SK-N-SH (cell line): Measurements from ENCODE around the gene CALD1. TPM values are rescaled to one million over a fixed set of nuclear protein-coding genes. Genes with fewer than 3 reads are reported as not detected.

Experiments
- CTCF ChIA-PET: fragments of 300-600, 350-600 bp; formaldehyde crosslinking; extraction: SDS; loops from one replicate; lab custom pipeline; 2021; lab: Yijun Ruan, JAX
- POLR2A ChIA-PET: fragments of 350-600 bp; sonication (Branson Sonifier 250); formaldehyde crosslinking; extraction: SDS; loops from one replicate; lab custom pipeline; 2020; ENCODE audit warnings: antibody characterized with exemption, inconsistent platforms; lab: Yijun Ruan, JAX
- DNase-seq: peaks from one replicate; pipeline ENCODE4 v3.0.0; 2012
- H2AFZ ChIP-seq: fragments of 200-600 bp; sonication (generic); 2 replicates; pipeline ENCODE4 v1.8.1; 2016; ENCODE audit warnings: antibody characterized with exemption, mild to moderate bottlenecking, low read depth
- H3F3A ChIP-seq: fragments of 200-600 bp; sonication (generic); replicated peaks from 2 replicates; pipeline ENCODE3; 2016; ENCODE audit warnings: antibody characterized with exemption, mild to moderate bottlenecking; ENCODE audit not compliant: insufficient read depth
- H3K27ac ChIP-seq, 2 experiments: fragments of 200-500 bp in 1 of 2; fragments of 200-600 bp in 1 of 2; sonication (Bioruptor generic) in 1 of 2; sonication (generic), shearing (Covaris generic) in 1 of 2; 2 replicates each; pipeline versions ENCODE4 v1.5.1 to v1.6.1; 2014 to 2016; ENCODE audit warnings: low read depth in 2 of 2, inconsistent platforms in 1 of 2, low read length in 1 of 2, mild to moderate bottlenecking in 1 of 2, mixed read lengths in 1 of 2
- H3K27me3 ChIP-seq: fragments of 200-600 bp; sonication (generic), shearing (Covaris generic); 2 replicates; pipeline ENCODE4 v1.6.1; 2016; ENCODE audit warnings: mixed run types; ENCODE audit not compliant: insufficient read depth
- H3K36me3 ChIP-seq, 2 experiments: fragments of 200-500 bp in 1 of 2; fragments of 200-600 bp in 1 of 2; sonication (Bioruptor generic) in 1 of 2; sonication (generic) in 1 of 2; replicated peaks in 1 of 2; 2 replicates each; pipeline versions ENCODE3 to v1.5.1; 2014 to 2016; ENCODE audit warnings: low read length in 1 of 2, mild to moderate bottlenecking in 1 of 2; ENCODE audit not compliant: insufficient read depth in 2 of 2, control insufficient read depth in 1 of 2
- H3K4me1 ChIP-seq, 2 experiments: fragments of 200-500 bp in 1 of 2; fragments of 200-600 bp in 1 of 2; sonication (Bioruptor generic) in 1 of 2; sonication (generic), shearing (Covaris generic) in 1 of 2; 2 replicates each; pipeline versions ENCODE4 v1.5.1 to v1.6.1; 2014 to 2016; ENCODE audit warnings: low read depth in 1 of 2, low read length in 1 of 2, mixed run types in 1 of 2; ENCODE audit not compliant: insufficient read depth in 2 of 2, control insufficient read depth in 1 of 2
- H3K4me2 ChIP-seq: fragments of 200-600 bp; sonication (generic), shearing (Covaris generic); 2 replicates; pipeline ENCODE4 v1.6.1; 2017; ENCODE audit warnings: mixed run types
- H3K4me3 ChIP-seq, 2 experiments: fragments of 200-500 bp in 1 of 2; fragments of 200-600 bp in 1 of 2; sonication (Bioruptor generic) in 1 of 2; sonication (generic), shearing (Covaris generic) in 1 of 2; 2 replicates each; pipeline versions ENCODE4 v1.5.1 to v1.8.1; 2014 to 2016; ENCODE audit warnings: low read depth in 2 of 2, inconsistent platforms in 1 of 2, low read length in 1 of 2, mild to moderate bottlenecking in 1 of 2, mixed read lengths in 1 of 2, moderate library complexity in 1 of 2
- H3K79me2 ChIP-seq: fragments of 200-600 bp; sonication (generic); 2 replicates; pipeline ENCODE4 v1.8.1; 2017; ENCODE audit warnings: mild to moderate bottlenecking; ENCODE audit not compliant: insufficient read depth
- H3K9ac ChIP-seq: fragments of 200-600 bp; sonication (generic); 2 replicates; pipeline ENCODE4 v1.6.1; 2017; ENCODE audit warnings: mixed run types
- H3K9me2 ChIP-seq: fragments of 200-600 bp; sonication (generic); 2 replicates; pipeline ENCODE4 v1.6.1; 2017; ENCODE audit warnings: mixed run types
- H3K9me3 ChIP-seq: fragments of 200-600 bp; sonication (generic); 2 replicates; pipeline ENCODE4 v1.6.1; 2017; ENCODE audit warnings: mixed run types, mild to moderate bottlenecking, moderate library complexity
- H4K20me1 ChIP-seq: fragments of 200-600 bp; sonication (generic); 2 replicates; pipeline ENCODE4 v1.6.1; 2017; ENCODE audit warnings: mild to moderate bottlenecking, mixed run types; ENCODE audit not compliant: insufficient read depth
- EZH2phosphoT487 ChIP-seq: fragments of 200-600 bp; sonication (generic); IDR thresholded peaks from 2 replicates; pipeline ENCODE4 v1.6.1; 2017; ENCODE audit warnings: low read depth, mixed run types, mild to moderate bottlenecking, antibody characterized with exemption, moderate library complexity, borderline replicate concordance
- FOSL2 ChIP-seq: IDR thresholded peaks from 2 replicates; pipeline ENCODE4 v1.4.0; 2012; ENCODE audit warnings: low read depth, mild to moderate bottlenecking, moderate library complexity, borderline replicate concordance
- GABPA ChIP-seq: IDR thresholded peaks from 2 replicates; pipeline ENCODE4 v1.4.0; 2012; ENCODE audit warnings: low read depth, mild to moderate bottlenecking
- MEF2A ChIP-seq: IDR thresholded peaks from 2 replicates; pipeline ENCODE4 v1.4.0; 2012; ENCODE audit warnings: low read depth, borderline replicate concordance
- NRF1 ChIP-seq: IDR thresholded peaks from 2 replicates; pipeline ENCODE4 v1.6.1; 2012; ENCODE audit warnings: low read depth, mild to moderate bottlenecking, low read length
- POLR2AphosphoS5 ChIP-seq: IDR thresholded peaks from 2 replicates; pipeline ENCODE4 v1.6.1; 2012; ENCODE audit warnings: low read depth, low read length
- RCOR1 ChIP-seq: fragments of 150-350 bp; IDR thresholded peaks from 2 replicates; pipeline ENCODE4 v1.6.1; 2017; ENCODE audit warnings: antibody characterized with exemption, low read length
- SIN3A ChIP-seq: IDR thresholded peaks from 2 replicates; pipeline ENCODE4 v1.6.1; 2012; ENCODE audit warnings: low read depth, mild to moderate bottlenecking, low read length, moderate library complexity, borderline replicate concordance
- TAF1 ChIP-seq: IDR thresholded peaks from 2 replicates; pipeline ENCODE4 v1.6.1; 2012; ENCODE audit warnings: low read depth, mild to moderate bottlenecking, low read length, moderate library complexity, borderline replicate concordance
- TCF12 ChIP-seq: IDR thresholded peaks from 2 replicates; pipeline ENCODE4 v1.4.0; 2012
- TEAD4 ChIP-seq: IDR thresholded peaks from 2 replicates; pipeline ENCODE4 v1.4.0; 2012; ENCODE audit warnings: mild to moderate bottlenecking, borderline replicate concordance; ENCODE audit not compliant: insufficient read depth
- WGBS: methylation state at CpG from one replicate; pipeline ENCODE4 v1.1.6; 2017; ENCODE audit warnings: low lambda C conversion rate; 5-methylcytosine and 5-hydroxymethylcytosine counted together
- polyA plus RNA-seq, 3 experiments: library from polyadenylated mRNA; depleted of rRNA; stranded (reverse); fragments of >200 nt; gene quantifications; 2 replicates each; pipeline ENCODE4 v1.2.3, GENCODE V29; 2012
- TF ChIP-seq, protein P1 (sequence below): IDR thresholded peaks from 2 replicates; pipeline ENCODE4; 2012
- TF ChIP-seq, protein P2 (sequence below): IDR thresholded peaks from 2 replicates; pipeline ENCODE4 v1.4.0; 2012; ENCODE audit warnings: low read depth, borderline replicate concordance
- TF ChIP-seq, protein P3 (sequence below): IDR thresholded peaks from 2 replicates; pipeline ENCODE4 v1.4.0; 2012; ENCODE audit warnings: low read depth
- TF ChIP-seq, protein P4 (sequence below): fragments of 150-350 bp; IDR thresholded peaks from 2 replicates; pipeline ENCODE4 v1.6.1; 2016; ENCODE audit warnings: mild to moderate bottlenecking, low read depth, low read length

The CALD1 gene
- polyA plus RNA-seq, 1 of the 3 experiments (the other 2 are of a cell fraction) = 299 TPM

DNA sequence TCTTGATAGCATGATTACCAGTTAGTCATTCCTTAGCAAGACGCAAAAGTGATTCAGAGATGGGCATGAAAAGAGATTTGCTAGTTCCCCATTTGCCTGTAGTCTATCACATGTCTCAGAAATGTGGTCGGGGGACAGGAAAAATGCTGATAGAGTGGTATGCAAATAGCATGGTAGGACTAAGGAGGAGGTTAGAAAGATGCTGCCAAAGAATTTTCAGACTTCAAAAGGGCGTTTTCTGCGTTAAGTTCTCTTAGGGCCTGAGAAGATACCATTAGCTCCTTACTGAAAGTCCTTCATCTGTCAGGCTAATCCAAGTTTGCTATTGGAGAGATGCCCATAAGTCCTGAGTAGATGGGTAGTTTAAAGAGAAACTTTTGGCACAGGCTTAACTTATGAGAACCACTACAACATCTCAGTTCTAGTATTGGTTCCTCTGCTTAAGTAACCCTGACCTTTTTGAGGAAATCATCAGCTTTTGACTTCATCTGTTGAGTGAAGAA is 2.7 kb downstream of the CALD1 start:
- POLR2A ChIA-PET = no interaction called here
- Histone ChIP-seq H3K4me3 (peak overlapping the region; percentile 69 to 74; a peak in 3 of 4 replicates), H3K27me3 (no peaks in the 10 kb centered on the region), H3K4me1 (peaks cover 30 to 42% of the 10 kb centered on the region in 2 experiments), H3K4me2 (peak overlapping the region; percentile 86), H3K9ac (peak overlapping the region; percentile 82), H3K27ac (peak overlapping the region; percentile 87 to 90; a peak in 3 of 4 replicates), H2AFZ (no peak overlapping the region), H3K9me3 (no peaks in the 10 kb centered on the region), H3K36me3 (peaks cover 43 to 45% of the 10 kb centered on the region in 2 experiments), H4K20me1 (peaks cover 65% of the 10 kb centered on the region), H3K79me2 (peaks cover 75% of the 10 kb centered on the region), H3K9me2 (no peaks in the 10 kb centered on the region), H3F3A (peaks cover 29% of the 10 kb centered on the region)
- WGBS = 78% methylated on average over 4 of the region's 4 CpGs
- DNase-seq = no peak
- TF ChIP-seq POLR2AphosphoS5 = no peak
- peak; percentile 5; the same call in 1 of the 2 replicates for TF ChIP-seq FOSL2
- CTCF ChIA-PET = interaction anchor here (0.6 kb wide), 2 partner anchors 27 to 96 kb away, joined by 3 to 4 read pairs; no protein-coding TSS in a partner anchor

DNA sequence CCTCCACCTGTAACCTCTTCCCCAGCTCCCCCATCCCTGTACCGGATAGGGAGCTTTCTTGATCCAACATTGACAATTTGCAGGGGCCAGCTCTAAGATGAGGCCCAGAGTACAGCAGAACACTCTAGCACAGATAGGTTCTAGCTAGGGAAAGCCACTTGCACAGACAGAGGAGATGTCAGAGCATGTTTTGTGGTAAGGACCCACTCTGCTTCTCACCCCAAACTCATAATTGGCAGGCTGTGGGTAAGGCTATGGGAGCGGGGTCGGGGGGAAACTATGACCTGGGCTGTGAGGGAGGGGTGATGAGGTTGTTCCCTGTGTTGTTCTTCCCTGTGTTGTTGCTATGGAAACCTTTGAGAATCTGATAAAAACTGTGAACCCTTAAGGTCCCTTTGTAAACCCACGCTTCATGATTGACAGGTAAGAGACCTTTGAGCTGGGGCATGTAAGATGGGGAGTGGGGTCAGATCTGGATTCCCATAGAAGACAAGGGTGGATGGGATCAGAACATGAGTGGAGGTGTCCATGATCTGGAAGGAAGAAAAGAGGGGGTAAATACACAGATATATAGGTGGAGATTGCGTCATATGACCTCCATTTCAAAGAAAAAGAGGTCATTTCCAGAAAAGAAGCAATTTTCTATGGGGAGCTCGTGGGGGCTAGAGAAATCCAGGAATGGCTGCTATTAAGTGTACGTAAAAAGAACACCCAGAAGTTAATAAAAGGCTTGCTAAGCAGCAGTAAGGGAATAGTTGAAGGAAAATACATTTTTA is 4.0 kb downstream of the CALD1 start:
- no peak overlapping the region for H2AFZ ChIP-seq
- 0 out of 4 replicates have a peak overlapping the region, but pooled peaks of 1 of the 2 experiments have one; percentile 3 for H3K27ac ChIP-seq
- H3K36me3 ChIP-seq = peaks cover 47 to 48% of the 10 kb centered on the region in 2 experiments
- ChIA-PET CTCF (interaction anchor here (0.8 kb wide), 1 partner anchor 22 kb away, joined by 3 read pairs; no protein-coding TSS in a partner anchor), POLR2A (no interaction called here)
- peak overlapping the region; percentile 69 to 74; a peak in 2 of 4 replicates for H3K4me3 ChIP-seq
- DNase-seq = no peak
- H3K4me2 ChIP-seq = peak overlapping the region; percentile 86
- peaks cover 88% of the 10 kb centered on the region for H3K79me2 ChIP-seq
- H3K9me3 ChIP-seq = no peaks in the 10 kb centered on the region
- no peaks in the 10 kb centered on the region for H3K27me3 ChIP-seq
- H3K4me1 ChIP-seq = peaks cover 19 to 38% of the 10 kb centered on the region in 2 experiments
- H3K9ac ChIP-seq = no peak overlapping the region
- peaks cover 33% of the 10 kb centered on the region for H3F3A ChIP-seq
- TF ChIP-seq TAF1 (no peak), NRF1 (no peak), GABPA (no peak), MEF2A (no peak), SIN3A (no peak), POLR2AphosphoS5 (no peak), FOSL2 (no peak), TCF12 (no peak), EZH2phosphoT487 (no peak), RCOR1 (no peak), TEAD4 (no peak)
- TF ChIP-seq, protein P1, sequence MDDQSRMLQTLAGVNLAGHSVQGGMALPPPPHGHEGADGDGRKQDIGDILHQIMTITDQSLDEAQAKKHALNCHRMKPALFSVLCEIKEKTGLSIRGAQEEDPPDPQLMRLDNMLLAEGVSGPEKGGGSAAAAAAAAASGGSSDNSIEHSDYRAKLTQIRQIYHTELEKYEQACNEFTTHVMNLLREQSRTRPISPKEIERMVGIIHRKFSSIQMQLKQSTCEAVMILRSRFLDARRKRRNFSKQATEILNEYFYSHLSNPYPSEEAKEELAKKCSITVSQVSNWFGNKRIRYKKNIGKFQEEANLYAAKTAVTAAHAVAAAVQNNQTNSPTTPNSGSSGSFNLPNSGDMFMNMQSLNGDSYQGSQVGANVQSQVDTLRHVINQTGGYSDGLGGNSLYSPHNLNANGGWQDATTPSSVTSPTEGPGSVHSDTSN = no peak
- TF ChIP-seq, protein P2, sequence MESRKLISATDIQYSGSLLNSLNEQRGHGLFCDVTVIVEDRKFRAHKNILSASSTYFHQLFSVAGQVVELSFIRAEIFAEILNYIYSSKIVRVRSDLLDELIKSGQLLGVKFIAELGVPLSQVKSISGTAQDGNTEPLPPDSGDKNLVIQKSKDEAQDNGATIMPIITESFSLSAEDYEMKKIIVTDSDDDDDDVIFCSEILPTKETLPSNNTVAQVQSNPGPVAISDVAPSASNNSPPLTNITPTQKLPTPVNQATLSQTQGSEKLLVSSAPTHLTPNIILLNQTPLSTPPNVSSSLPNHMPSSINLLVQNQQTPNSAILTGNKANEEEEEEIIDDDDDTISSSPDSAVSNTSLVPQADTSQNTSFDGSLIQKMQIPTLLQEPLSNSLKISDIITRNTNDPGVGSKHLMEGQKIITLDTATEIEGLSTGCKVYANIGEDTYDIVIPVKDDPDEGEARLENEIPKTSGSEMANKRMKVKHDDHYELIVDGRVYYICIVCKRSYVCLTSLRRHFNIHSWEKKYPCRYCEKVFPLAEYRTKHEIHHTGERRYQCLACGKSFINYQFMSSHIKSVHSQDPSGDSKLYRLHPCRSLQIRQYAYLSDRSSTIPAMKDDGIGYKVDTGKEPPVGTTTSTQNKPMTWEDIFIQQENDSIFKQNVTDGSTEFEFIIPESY = no peak
- TF ChIP-seq, protein P3, sequence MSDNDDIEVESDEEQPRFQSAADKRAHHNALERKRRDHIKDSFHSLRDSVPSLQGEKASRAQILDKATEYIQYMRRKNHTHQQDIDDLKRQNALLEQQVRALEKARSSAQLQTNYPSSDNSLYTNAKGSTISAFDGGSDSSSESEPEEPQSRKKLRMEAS = no peak
- TF ChIP-seq, protein P4, sequence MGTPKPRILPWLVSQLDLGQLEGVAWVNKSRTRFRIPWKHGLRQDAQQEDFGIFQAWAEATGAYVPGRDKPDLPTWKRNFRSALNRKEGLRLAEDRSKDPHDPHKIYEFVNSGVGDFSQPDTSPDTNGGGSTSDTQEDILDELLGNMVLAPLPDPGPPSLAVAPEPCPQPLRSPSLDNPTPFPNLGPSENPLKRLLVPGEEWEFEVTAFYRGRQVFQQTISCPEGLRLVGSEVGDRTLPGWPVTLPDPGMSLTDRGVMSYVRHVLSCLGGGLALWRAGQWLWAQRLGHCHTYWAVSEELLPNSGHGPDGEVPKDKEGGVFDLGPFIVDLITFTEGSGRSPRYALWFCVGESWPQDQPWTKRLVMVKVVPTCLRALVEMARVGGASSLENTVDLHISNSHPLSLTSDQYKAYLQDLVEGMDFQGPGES = no peak
- H3K9me2 ChIP-seq = no peaks in the 10 kb centered on the region
- H4K20me1 ChIP-seq = peaks cover 78% of the 10 kb centered on the region
- WGBS = 83% methylated on average over 7 of the region's 7 CpGs
